ENCODE data around the gene CCDC85C.

Gene CCDC85C

DNA sequence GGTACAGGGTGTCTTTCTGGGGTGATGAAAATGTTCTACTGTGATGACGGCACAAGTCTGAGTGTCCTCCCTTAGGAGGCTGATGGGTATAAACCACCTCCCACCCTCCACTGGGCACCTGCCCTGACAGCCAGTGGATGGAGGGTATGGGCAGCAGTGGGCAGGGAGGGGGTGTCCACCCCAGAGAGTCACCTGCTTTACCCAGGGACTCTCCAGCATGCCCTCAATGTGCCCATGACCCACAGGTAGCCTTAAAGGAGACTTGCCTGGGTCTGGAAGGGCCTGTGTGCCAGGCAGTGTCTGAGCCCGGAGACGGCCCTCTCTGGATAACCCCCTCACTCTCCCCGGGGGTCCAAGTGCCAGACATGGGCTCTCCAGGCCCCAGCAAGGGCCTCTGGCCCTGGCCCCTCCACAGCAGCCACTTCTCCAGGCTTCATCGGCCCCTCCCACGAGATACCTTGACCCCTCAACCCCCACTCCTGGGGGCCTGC is 84.0 kb downstream of the CCDC85C start:
- no peak for DNase-seq

DNA sequence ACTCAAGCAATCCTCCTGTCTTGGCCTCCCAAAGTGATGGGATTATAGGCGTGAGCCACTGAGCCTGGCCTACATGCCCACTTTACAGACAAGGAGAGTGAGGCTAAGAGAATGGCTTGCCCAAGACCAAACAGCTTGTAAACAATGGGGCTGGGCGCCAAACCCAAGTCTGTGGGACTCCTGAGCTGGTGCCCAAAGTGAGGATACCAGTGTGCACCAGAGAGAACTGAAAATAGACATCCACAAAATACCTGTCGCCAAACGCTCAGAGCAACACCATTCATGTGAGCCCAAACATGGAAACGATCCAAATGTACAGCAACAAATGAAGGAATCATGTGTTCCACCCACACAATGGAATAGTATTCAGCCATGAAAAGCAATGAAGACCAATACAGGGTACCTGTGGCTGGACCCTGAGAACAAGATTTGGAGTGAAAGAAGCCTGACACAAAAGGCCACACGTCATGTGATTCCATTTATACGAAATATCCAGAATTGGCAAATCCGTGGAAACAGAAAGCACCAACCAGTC is 84.6 kb downstream of the CCDC85C start:
- DNase-seq, result no peak

GRCh38 chr14:99518441-99519346 is 85.3 kb downstream of the CCDC85C start:
- DNase-seq, result peak; percentile 55

GRCh38 chr14:99517643-99518381 is 86.2 kb downstream of the CCDC85C start:
- DNase-seq, result no peak

DNA sequence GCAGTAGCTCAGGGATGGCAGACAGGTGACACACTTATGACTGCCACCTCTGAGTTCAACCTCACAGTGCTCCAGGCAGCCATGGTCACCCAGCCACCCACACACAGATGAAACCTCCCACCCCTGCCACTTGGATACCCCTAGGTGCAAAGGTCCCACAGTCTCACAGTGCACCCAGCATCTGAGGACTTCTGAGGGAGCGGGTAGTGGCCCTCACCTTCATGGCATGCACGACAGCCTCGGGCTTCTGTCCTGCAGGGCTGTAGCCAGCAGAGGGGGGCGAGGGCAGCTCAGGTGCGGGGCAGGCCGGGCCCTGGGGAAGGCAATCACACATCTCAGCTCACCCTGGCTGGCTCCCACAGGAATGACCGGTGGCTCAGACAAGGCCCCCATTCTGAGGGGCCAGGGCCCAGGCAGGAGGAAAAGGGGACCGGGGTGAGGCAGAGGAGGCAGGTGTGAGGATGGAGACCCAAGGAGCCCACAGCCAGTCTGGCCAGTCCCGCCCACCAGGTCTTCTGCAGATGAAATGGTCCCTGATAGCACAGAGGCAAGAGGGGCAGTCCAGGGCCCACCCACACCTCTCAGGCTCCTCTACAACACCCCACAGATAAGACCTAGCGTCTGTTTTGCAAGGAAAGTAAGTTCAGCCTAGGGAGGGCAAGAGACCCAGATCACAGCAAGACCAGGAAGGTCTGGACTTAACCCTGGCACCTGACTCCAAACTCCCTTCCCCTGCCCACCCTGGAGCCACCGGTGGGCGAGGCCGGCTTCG is 87.0 kb downstream of the CCDC85C start:
- DNase-seq, result no peak

GRCh38 chr14:99516156-99516870 is 87.7 kb downstream of the CCDC85C start:
- DNase-seq, result no peak

- DNase-seq, result no peak
These were observed 88.5 kb downstream of the CCDC85C start for GRCh38 chr14:99515301-99516155.

DNA sequence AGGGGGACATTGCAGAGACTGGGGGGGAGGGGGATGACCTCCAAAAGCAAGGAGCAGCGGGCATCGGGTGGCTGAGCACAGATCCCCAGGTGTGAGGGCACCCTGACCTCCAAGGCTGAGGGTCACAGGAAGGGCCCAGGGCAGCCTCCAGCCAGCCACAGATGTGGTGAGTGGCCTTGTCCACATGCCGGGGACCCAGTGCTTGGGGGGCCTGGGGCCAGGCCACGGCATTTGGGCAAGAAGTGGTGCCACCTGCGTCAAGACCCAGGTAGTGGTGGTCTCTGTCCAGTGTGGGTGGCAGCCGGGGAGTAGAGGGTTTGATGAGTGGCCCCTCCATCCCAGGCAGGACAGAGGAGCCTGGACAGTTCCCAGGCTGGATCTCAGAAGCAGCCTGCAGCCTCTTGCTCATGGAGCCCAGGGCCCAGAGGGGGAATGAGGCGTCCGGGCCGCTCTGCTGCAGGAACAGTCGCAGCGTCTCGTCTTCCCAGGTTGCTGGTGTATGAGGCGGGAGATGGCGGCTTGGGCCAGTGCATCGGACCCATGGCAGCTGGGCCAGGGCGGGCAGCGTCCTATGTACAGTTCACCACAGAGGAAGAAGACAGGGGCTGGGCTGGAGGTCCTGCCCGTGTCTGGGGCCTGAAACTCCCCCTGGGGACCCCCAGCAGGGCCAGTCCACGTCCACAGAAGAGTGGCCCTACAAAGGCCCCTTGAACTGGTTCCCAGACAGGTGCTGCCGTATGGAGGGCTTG is 89.3 kb downstream of the CCDC85C start:
- DNase-seq, result no peak

GRCh38 chr14:99513946-99514551 is 90.0 kb downstream of the CCDC85C start:
- DNase-seq, result no peak

DNA sequence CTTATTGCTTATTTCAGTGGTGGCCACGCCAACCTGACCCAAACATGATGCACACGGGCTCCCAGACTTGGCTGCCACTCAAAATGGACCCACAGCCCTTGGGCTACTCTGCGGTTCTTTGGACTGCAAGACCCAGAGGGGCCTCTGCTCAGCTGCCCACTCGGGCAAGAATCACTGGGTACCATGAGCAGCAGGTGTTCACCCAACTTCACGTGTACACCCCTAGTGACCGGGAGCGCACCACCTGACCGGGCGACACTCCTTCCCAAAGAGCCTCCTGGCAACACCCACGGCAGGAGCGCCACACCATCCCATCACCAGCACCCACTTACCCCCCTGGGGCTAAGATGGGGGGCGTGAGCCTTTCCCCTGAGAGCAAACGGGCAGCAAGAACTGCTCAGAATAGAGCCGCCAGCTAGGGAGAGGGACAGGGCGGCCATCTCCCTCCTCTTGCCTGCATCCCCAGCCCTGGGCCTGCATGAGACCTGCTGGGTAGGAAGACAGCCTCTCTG is 90.8 kb downstream of the CCDC85C start:
- DNase-seq, result no peak

- DNase-seq, result no peak
These were observed 91.3 kb downstream of the CCDC85C start for GRCh38 chr14:99512571-99513182.

DNA sequence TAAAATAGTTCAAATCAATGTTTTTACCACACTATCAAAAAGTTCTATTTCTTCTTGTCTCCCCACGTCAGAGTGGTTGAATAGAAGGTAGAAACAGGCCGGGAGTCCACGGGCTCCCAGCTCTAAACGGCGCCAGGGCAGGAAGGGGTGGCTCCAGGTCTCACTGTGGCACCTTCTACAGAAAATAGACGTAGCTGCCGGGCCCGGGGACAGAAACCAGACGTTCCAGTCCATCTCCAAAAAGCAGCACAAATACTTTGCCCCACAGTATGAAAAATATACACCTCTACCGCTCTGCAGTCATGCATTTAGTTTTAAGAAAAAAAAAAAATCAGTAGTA is 91.9 kb downstream of the CCDC85C start:
- no peak for DNase-seq

DNA sequence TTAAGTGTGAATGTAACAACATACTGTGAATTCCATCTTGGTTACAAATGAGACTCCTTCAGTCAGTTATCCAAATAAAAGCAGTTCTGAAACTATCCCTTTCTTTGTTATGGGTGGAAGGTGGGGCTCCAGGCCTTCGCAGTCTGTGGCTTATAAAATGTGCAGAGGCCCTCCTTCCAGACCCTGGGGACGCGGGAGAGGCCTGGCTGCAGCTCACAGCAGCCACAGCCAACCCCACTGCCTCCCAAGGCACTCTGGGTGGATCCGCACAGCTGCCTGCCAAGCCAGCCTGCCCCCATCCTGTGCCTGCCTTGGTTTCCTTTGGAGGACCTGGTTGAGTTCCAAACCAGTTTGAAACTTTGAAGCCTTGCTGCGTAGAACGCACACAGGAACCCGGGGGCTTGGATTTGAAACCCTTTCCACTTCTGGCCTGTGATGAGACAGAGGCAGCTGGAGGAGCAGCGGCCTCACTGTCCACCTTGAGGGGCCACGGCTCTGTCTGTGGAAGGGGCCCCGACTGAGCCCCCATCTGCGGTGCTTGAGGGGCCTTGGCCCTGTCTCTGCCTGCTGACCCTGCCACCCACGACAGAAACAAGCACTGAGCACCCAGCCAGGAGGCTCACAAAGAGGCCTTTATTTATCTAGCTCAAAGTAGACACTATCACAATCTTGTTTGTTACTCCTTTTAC is 92.4 kb downstream of the CCDC85C start:
- peak; percentile 26 for DNase-seq

GRCh38 chr14:99510556-99511139 is 93.4 kb downstream of the CCDC85C start:
- no peak for DNase-seq

DNA sequence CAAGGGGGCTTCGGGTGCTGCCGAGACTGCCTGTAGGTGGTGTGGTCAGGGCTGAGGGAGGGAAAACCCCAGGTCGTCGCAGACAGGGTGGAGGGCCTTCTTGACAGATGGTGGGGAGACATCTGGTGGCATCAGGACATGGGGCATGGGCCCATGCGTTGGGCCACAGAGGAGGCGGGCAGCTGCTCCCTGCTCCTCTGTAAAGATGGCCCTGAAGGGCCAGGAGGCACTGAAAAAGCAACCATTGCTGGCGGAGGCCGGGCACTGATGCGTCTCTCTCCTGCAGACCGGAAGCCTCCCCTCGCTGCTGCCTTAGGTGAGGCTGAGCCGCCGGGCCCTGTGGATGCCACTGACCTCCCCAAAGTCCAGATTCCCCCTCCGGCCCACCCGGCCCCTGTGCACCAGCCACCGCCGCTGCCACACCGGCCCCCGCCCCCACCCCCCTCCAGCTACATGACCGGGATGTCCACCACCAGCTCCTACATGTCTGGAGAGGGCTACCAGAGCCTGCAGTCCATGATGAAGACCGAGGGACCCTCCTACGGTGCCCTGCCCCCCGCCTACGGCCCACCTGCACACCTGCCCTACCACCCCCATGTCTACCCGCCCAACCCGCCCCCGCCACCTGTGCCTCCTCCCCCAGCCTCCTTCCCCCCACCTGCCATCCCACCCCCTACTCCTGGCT is 94.0 kb downstream of the CCDC85C start:
- no peak for DNase-seq

GRCh38 chr14:99508896-99509629 is 94.9 kb downstream of the CCDC85C start:
- no peak for DNase-seq

All from EL (cell line).